GM12864 (cell line): ENCODE results near the gene NID2.

Experiments
- DNase-seq: peaks from one replicate; pipeline ENCODE4 v3.0.0-alpha.2; 2011; ENCODE audit warnings: low read depth
- H3K4me3 ChIP-seq: 2 replicates; pipeline ENCODE4 v1.5.1; 2011; ENCODE audit warnings: mild to moderate bottlenecking, low read depth, low read length, control low read depth
- CTCF ChIP-seq: IDR thresholded peaks from 2 replicates; pipeline ENCODE4 v1.5.1; 2011; ENCODE audit warnings: low read depth, mild to moderate bottlenecking, moderate library complexity, low read length, control low read depth, inconsistent platforms; ENCODE audit errors: missing control alignments

The NID2 gene

GRCh38 chr14:52058341-52058740, 10.5 kb downstream of the NID2 start:
- TF ChIP-seq CTCF: no peak
- no peak for DNase-seq
- no peak overlapping the region for H3K4me3 ChIP-seq

- no peak for DNase-seq
- H3K4me3 ChIP-seq: no peak overlapping the region
- TF ChIP-seq CTCF: no peak
Observed at GRCh38 chr14:52055167-52055566, 13.7 kb downstream of the NID2 start.

- H3K4me3 ChIP-seq: no peak overlapping the region
- no peak for DNase-seq
- TF ChIP-seq CTCF: no peak
Observed at GRCh38 chr14:52054678-52055077, 14.2 kb downstream of the NID2 start.

GRCh38 chr14:52053044-52053443, 15.8 kb downstream of the NID2 start:
- DNase-seq: no peak
- TF ChIP-seq CTCF: no peak
- H3K4me3 ChIP-seq: no peak overlapping the region

- DNase-seq: no peak
- no peak for TF ChIP-seq CTCF
- H3K4me3 ChIP-seq: no peak overlapping the region
Observed at GRCh38 chr14:52052288-52052943, 16.4 kb downstream of the NID2 start.

- no peak for TF ChIP-seq CTCF
- no peak for DNase-seq
Observed at GRCh38 chr14:52051871-52052270, 17.0 kb downstream of the NID2 start.

GRCh38 chr14:52051251-52051650, 17.6 kb downstream of the NID2 start:
- H3K4me3 ChIP-seq: no peak overlapping the region
- TF ChIP-seq CTCF: no peak
- no peak for DNase-seq

More at GRCh38 chr14:52051871-52052270, 17.0 kb downstream of the NID2 start:
- H3K4me3 ChIP-seq: no peak overlapping the region
